ENCODE measurements around the gene AP4B1.

DNA sequence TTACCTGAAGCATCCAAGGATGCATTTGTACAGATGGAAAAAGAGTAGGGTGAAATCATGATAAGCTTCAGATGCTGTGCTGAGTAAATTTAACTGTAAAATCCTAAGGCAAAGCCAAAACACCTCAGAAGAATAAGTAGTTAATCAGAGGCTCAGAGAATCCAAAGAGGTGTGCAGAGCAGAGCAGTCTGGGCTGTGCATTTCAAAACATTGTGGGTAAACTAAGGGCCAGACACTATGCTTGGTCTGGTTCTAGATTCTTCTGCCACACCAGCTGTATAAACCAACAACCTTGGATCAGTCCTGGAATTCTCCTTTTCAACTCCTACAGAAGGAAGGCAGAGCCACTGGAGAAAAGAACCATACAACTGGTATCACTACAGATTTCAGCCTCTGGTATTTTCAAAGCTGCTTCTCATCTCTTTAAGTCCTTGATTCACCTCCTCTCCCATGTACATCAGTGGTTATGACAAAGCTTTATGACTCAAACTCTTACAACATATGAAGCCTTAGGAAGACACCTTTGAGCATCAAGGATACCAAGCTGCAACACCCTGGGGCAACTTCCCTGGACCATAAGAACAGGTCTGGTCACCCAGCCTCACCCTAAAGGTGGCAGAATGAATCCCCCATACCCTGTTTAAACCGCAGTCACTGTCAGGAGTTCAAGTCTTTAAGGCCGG lies 12.9 kb upstream of the AP4B1 start:
- TF ChIP-seq ZFP3 (CRISPR knock-in tag; IDR thresholded peaks at IDR 0.05) (no peak), ARNTL (CRISPR knock-in tag; IDR thresholded peaks at IDR 0.05; ENCODE audit: borderline replicate concordance, low read depth) (no peak), ESRRG (CRISPR knock-in tag; IDR thresholded peaks at IDR 0.05) (no peak), ISL1 (CRISPR knock-in tag; IDR thresholded peaks at IDR 0.05) (no peak)
- TF ChIP-seq, protein P1, sequence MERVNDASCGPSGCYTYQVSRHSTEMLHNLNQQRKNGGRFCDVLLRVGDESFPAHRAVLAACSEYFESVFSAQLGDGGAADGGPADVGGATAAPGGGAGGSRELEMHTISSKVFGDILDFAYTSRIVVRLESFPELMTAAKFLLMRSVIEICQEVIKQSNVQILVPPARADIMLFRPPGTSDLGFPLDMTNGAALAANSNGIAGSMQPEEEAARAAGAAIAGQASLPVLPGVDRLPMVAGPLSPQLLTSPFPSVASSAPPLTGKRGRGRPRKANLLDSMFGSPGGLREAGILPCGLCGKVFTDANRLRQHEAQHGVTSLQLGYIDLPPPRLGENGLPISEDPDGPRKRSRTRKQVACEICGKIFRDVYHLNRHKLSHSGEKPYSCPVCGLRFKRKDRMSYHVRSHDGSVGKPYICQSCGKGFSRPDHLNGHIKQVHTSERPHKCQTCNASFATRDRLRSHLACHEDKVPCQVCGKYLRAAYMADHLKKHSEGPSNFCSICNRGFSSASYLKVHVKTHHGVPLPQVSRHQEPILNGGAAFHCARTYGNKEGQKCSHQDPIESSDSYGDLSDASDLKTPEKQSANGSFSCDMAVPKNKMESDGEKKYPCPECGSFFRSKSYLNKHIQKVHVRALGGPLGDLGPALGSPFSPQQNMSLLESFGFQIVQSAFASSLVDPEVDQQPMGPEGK (CRISPR knock-in tag; IDR thresholded peaks at IDR 0.05; ENCODE audit: borderline replicate concordance) = no peak

All from SK-N-SH treated with all-trans-retinoic acid at 6 μM for 48 hours (cell line).